Activated CD4-positive, alpha-beta T cell treated with anti-CD3 and anti-CD28 coated beads, Interleukin-2, amount 50 U/mL, for 1 hour (primary cell): Measurements from ENCODE around the gene OAT.
A peak's percentile ranks its signal among the peaks of the same experiment; 100 is the strongest.

Experiments
- DNase-seq: peaks from one replicate; pipeline ENCODE4 v3.0.0-alpha.2; 2020

The OAT gene

DNA sequence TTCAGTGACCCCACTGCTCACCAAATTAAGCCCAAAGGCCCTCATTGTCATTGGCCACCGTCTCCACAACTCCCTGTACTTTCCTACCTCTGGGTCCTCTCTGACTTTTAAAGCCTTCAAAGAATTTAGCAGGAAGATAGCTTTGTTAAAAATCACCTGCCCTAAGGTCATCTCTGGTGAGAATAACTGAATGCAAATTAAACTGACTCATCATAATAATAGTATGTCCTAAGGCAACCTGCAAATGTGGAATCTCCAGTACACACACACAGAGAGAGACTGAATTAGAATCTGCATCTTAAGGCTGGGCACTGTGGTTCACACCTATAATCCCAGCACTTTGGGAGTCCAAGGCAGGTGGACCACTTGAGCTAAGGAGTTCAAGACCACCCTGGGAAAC is 24.1 kb downstream of the OAT start:
- DNase-seq = no peak

DNA sequence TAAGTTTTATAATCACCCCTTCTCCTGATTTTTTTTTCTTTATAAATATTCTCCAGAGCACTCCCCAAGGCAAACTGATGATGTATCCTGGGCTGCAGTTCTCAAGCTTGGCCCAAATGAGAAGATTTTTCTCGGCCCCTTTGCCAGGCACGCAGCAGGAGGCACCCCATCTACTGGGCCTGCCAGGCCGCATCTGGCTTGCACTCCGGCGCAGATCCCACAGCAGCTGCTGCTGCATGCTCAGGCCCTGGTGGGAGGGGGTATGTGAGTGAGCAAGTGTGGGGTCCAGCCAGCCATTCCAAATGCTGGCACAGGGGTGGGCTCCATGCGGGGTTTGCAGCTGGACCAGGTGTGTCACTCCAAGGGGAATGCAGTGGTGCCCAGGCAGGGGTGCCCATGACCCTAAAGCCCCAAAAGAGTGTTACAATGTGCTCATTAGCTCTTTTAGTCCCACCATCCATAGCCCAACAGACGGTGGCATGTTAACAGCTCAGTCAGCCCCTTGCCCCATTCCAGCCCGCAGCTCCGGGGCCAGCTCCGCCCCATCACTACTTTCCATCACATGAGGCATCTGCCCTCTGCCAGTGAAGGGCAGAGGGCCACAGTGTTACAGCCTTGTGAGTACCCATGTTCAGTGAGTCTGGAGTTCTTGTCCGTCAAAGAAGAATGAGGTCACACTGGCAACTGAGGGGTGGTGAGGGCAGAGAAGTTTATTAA is 25.9 kb downstream of the OAT start:
- no peak for DNase-seq

DNA sequence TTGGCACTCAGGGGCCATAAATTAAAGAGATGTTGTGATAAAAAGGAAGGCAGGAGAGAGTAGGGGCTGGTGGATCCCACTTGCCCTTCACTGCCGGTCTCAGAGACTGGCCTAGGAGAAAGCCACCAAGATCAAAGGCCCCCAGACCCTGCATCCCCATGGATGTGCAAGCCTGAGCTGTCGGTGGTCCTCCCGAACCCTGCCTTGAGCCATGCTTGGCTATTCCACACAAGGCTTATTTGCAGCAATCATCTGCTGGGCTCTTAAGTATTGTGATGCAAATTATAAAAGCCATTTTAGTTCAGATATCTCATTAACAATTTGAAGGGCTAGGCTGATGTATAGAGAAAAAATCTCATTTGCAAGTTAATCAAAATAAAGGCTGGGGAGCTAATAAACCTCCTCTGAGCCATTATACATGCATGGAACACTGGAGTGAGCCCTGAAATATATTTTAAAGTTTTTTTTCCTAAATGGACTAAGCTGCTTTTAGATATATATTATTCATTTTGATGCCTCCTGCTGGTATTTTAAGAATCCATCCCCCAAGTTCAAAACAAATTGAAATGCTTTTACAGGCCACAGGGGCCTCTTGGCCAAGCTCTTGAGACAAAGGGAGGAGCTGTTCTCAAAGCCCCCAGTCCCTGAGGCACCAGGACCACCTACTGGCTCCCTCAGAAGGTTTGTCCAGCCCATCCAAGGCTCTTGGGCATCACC is 28.1 kb downstream of the OAT start:
- DNase-seq = no peak

DNA sequence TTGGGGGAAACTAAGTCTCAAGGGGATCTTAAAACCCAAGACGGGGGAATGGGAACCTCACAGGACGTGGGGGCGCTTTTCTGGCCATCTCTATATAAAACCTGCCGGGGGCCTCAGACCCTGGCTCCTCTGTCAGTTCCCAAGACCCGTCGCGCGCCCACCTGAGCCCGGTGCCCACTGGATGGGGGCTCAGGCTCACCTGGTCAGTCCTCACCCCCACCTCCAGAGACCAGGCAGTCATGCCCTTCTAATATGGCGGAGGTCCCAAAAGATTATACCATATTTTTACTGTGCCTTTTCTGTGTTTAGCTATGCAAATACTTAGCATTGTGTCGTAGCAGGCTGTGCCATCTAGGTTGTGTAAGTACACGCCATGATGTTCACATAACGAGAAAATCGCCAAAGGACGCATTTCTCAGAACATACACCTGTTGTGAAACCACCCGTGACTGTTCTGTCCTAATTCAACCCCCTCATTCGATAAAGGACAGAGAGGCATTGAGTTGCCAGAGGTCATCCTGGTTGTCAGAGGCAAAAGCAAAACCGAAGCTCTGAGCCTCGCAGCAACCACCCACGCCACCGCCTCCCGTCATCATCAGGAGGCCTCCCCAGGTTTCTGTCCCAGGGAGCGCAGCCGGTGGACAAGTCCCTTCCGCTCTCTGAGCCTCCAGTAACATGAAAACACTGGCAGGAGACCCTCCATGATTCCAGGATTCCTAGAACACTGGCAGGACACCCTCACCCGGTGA is 28.9 kb downstream of the OAT start:
- DNase-seq = no peak

DNA sequence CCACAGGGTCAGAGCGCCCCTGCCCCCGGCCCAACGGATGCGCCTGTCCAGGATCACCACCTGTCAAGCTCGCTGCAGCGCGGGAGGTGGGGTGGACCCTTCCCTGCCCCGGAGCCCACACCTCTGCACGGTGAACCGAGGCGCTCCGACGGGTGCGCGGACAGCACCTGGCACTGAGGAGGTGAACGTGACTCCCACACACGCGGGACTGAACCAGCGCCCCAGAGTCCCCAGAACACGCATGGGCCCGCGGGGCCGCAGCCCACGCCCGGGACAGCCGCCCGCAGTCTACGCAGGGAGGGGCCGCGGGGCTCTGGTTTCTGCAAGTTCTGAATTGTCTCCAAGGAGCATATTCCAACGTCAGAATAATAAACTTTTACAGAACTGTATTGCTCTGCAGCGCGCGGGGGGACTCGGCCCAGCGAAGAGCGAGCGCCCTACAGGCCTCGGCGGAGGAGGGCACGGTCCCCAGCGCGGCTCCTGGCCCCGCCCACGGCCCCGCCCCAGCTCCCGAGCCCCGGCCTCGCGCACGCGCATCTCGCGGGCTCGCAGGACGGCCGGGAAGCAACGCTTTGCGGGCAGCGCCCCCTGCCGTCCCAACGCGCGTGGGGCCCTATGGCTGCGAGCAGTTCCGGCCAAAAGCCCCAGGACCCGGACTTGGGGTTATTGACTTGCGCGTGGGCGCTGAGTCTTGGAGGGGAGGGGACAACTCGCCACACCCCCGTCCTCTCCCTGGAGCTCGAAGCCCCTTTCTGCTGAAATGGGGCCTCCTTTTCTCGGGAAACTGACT is 29.7 kb downstream of the OAT start:
- peak; percentile 92 for DNase-seq

DNA sequence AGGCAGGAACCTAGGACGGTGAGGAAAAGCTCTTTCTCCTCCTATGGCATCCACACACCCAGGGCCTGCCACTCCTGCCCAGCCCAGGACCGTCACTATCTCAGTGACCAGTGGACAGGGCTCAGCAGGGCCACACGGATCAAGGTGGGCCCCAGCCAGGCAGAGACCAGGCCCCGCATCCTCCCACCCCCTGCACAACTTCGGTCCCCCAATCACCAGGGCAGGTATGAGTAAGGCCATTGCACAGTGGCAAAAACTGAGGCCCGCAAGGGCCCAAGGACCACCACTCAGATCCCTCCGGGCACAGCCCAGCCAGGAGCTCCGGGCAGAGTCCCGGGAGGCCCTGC is 30.3 kb downstream of the OAT start:
- DNase-seq = no peak

DNA sequence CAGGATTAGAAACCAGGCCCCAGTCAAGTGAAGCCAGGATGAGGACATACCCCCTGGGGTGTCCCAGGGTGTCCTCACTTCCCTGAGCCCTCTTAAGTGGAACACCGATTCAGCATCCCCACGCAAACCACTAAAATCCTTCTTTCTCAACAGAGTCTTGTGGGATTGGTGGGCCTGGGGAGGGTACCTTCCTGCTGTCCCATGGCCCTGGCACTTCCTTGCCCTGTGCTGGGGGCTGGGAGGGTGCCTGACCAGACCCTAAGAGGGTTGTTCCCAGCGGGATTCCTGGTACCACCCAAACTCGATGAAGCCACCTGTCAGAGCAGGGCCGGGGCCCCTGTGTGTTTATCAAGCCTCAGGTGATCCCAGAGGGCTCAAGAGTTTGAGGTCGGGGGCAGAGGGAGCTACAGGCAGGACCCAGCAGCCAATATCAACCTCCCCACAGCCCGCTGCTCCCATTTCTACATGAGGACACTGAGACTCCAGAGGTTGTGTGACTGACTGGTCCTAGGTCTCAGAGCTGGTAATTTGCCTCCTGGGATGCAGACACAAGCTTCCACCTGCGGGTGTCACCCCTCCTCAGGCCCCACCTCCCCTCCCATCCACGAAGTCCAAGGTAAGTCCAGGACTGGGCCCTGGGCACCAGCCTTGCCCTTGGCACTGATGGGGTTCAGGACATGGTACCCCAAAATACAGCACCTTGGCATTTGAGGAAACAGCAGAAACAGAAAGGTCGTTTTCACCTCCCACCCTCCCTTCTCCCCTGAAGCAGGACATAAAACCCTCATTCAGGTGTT is 31.4 kb downstream of the OAT start:
- no peak for DNase-seq

DNA sequence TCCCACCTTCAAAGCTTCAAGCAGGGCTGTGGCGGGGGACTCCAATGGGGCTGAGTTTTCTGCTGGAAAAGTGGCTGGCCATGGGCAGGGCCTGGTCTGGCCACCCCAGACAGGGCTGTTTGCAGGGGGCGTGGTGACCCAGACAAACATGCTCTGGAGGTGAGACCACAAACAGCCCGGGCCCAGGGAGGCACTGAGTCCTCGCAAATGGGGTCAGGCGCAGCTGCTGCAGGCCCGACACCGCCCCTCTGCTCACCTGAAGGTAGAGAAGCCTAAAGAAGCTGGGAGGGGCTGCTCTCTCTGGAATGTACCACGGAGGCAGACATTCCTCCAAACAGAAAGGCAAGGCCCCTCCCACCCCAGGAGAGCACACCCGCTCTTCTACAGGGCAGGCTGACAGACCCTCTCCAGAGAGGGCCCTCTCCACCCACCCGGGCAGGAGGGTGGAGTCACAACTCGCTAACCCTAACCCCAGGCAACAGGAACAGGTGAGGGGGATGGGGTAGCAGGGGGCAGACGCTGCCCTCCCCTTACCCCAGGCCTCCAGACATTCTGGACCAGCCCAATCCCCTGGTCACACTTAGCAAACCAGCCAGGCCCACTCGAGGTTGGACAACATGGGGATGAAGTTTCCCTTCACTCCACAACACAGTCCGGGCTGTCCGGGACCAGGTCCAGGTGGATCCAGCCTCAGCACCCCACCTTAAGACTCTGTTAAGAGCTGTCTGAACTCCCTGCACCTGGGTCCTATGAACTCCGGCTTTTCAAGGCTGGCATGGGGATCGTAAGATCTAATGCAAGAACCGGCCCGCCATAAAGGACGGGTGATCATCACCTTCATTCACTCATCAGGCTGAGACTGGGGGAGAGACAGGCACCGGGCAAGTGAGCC is 32.3 kb downstream of the OAT start:
- no peak for DNase-seq

DNA sequence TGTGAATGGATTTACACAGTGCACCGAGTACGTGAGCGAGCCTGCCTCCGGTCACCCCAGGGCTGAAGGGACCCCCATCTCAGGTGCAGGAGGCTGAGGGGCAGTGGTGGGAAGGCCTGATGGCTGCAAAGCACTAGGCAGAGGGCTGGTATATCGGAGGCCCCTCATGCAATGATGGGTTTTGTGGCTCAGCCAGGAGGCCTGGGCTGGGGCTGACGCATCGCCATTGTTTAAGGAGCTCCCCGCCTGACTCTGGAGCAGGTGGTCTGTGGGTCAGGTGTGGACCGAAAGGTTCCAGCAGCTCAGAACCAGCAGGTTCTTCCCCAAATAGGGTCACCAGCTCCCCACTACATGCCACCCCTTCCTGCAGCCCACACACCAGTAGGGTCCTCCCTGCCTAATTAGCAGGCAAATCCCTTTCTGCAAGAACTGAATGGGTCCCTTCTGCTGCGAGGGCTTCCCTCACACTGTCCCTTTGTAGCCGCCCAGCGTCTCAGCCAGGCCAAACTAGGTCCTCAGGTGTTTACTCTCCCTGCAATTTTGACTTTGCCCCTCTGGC is 33.0 kb downstream of the OAT start:
- no peak for DNase-seq

DNA sequence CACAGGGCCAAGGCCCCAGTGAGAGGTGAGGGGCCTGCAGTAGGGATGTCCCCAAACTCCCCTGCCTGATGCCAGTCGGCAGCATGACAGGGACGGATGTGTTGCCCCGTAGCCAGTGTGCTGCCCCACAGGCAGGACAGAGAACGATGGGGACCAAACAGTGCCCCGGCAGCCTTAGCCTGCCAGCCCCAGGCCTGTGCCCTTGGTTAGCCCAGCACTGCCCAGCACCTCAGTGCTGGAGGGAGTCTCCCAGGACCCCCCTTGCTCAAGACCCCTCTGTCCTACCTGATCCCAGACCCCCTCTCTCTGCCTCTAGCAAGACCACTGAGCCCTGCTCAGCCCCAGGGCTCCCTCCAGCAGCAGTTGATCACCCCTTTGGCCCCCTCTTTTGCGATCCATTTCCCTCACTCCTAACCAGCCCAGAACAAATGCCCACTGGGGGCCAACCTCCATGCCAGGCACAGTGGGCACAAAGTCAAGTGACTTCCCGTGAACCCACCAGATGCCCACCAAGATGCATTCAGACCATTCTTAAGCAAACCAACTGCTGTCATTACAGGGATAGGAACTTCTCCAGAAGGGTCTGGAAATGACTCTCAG is 34.0 kb downstream of the OAT start:
- DNase-seq = no peak

DNA sequence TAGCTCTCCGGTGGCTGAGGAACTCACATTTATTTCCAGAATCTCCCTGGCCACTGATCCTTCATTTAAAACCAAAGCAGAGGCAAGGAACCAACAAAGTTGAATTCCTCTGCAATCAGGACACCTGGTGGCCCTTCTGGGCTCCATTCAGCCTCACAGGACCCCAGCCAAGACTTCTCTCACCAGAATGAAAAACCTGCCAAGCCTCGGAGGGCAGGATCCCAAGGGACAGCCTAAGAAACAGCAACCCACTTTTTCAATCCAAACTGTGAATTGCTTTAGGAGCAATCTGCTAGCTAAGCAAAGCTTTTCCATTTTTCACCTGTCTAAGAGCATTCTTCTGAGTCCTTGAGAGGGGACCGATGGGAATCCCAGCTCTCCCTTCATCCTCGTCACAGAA is 34.6 kb downstream of the OAT start:
- no peak for DNase-seq

DNA sequence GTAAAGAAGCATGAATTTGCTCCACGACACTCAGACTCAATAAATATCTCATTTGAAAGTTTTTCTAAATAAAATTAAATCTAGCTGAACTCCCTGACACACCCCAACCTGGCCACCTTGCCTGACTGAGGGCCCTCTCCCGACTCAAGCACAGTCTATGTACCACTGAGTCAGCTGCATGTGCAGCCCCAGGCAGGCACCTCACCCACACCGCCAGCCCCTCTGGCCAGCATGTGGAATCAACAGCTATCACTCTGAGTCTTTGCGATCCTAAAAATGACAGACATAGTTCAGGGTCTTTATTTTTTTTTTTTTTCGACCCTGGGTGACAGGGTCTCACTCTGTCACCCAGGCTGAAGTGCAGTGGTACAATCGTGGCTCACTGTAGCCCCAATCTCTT is 35.2 kb downstream of the OAT start:
- no peak for DNase-seq

DNA sequence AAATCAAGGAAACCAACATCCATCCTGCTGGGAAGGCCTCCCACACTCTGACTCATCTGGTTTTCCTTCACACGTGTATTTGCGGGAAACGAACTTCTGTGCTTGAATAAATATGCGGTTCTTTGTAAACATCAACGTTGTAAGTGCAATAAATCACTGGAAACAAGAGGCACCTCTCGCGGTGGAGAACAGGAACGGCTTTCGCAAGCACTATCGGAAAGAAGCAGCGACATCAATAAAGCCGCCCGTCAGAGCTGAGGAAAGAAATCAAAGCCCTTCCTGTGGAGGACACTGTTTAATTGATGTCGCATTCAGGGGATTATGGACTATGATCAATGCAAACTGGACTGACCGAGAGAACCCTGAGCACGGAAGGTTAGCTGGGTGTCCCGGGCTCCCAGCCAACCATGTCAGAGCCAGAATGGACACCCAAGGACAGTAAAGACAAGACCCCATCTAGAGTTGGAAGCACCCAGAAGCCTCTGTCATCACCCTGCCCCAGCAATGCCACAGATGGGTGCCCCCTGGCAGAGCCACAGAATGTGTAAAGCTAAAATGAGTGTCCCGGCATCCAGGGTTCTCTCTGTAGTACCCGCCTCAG is 37.6 kb downstream of the OAT start:
- no peak for DNase-seq

DNA sequence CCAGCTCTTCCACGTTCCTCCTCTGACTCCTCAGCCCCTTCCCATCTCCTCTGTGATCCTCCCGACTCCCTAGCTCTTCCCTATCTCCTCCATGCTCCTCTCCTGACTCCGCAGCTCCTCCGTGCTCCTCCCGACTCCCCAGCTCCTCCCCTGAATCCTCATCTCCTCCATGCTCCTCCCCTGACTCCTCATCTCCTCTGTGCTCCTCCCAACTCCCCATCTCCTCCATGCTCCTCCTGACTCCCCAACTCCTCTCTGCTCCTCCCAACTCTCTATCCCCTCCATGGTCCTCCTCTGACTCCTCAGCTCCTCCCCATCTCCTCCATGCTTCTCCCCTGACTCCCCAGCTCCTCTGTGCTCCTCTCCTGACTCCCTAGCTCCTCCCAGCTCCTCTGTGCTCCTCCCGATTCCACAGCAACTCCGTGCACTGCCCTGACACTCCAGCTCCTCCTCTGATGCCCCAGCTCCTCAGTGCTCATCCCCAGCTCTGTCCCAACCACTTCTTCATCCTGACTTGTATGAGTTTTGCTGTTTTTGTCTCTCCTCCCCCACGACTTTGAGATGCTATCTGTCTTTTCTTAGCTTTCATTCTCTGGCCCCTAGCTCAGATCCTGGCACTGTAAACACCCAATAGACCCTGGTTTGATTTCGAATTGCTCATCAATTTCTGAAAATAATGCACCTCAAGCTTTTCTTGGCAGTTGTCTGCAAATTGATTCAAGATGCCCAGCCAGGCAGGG is 38.3 kb downstream of the OAT start:
- DNase-seq = no peak

DNA sequence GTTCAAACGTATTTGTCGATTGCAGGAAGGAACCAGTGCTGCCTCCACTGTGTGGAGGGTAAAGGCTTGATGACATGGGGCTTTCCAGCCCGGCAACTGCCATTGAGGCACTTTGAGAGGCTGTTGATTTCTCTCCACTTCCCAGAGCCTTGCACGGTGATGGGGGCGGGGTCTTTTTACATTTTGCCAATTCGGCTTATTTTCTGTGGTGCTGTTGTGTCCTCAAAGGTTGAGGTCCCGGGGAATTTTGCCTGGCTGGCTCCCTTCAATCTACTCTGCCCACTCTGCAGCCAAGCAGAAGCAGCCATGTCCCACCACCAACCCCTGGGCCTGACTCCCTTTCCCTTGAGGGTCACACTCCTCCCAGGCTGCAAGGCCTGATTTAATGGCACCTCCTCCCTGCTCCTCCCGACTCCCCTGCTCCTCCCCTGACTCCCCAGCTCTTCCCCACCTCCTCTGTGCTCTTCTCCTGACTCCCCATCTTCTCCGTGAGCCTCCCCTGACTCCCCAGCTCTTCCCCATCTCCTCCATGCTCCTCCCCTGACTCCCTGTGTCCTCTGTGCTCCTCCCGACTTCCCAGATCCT is 39.0 kb downstream of the OAT start:
- no peak for DNase-seq

DNA sequence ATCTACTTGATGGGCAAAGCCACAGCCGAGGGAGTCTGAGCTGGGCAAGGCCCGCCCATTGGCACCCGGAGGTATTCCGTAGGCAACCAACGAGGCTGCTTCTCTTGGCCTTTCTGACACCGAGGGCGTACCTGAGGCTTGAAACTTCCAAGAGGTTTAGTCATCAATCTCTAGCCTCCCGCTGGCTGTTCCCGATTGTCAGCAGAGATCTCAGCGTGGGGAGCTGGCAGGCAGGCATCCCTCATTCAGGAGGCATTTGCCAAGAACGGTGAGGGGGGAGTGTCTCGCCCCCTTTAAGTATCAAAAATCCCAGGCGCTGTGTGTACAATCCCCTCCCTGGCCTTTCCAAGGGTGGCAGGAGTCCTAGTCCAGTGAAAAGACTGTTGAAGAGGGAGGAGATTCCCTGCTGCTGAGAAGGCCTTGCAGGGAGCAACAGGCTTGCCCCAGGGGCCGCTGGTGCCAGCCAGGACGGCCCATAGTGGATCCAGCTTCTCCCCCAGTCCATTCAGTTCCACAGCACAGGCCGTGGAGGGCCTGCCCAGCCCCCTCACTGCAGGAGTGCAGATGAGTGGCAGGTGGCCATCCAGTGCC is 39.7 kb downstream of the OAT start:
- no peak for DNase-seq

DNA sequence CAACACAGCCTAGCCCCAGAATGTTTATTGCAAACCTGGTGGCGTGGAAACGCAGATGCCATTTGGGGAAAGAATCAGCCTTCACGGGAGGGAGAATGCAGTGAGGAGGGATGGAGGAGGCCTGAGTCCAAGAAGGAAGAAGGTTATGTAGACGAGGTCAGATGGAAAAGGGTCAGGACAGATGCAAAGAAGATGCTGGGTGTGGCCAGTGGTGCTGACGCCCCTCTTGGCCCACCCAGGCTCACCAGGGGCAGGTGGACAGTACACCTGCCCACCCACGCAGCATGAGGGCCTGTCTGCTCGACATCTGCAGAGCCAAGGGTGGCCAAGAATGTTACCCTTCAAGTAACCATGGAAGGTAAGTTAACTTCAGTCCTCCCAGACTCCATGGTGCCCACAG is 40.5 kb downstream of the OAT start:
- DNase-seq = no peak

DNA sequence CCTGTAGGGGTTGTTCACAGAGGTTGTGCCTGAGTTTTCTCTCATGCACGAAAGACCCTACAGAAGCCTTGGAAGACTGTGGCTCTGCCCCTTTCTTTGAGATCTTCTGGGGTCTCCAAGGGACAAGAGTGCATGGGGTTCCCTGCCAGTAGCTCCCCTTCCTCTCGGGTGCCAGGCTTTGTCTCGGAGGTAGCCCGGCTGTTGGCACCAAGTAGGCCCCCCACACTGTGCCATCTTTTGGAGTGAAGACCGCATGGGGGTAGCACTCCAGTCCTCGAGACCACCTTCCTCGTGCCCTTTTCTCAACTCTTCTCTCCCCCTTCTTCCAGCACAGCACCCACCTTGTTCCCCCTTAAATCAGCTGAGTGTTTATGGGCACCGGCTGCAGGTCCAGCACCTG is 41.6 kb downstream of the OAT start:
- no peak for DNase-seq

DNA sequence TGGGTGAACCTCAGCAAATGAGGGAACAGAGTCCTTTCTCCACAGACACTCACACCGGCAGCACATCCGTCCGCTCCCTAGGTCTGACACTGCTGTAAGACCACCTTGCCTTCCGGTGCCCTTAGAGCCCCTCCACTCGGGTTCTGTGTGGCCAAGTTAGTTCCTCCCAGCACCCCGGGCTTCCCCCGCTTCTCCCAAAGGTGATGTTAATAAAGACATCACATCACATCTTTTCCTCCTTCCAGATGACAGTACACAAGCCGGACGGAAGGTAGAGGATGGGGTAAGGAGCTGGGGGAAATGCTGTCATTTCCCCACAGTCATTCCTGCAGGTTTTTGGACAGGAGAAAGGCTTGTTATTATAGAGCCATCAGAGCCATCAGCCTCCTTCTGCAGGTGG is 42.3 kb downstream of the OAT start:
- no peak for DNase-seq
